ENCODE results near the gene USP14. TPM values are rescaled to one million over a fixed set of nuclear protein-coding genes. Genes with fewer than 3 reads are reported as not detected.

Gene USP14
- total and polyA plus RNA-seq, 2 experiments from 2014 or later: 13.9 to 94.8 TPM

DNA sequence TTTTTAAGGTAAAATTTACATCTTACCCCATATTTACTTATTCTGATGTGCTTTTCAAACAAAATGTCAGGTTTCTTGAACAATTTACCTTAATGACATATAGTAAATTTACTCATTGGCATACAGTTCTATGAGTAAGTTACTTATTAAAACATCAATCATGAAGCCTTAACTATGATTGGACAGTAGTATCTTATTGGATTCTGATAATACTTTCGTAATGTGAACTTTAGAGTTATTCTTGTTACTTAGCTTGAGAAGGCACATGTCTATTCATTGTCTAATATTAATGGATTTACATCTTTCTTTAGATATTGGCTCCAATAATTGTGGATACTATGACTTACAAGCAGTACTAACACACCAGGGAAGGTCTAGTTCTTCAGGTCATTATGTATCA is 51.7 kb downstream of the USP14 start:
- Histone ChIP-seq H3F3A (ENCODE audit: insufficient read depth) (peaks cover 15% of the 10 kb centered on the region), H3K27me3 (replicated peaks; ENCODE audit: insufficient read depth) (no peaks in the 10 kb centered on the region), H3K79me2 (ENCODE audit: insufficient read depth) (peaks cover 35% of the 10 kb centered on the region), H3K9me3 (ENCODE audit: low read depth) (no peaks in the 10 kb centered on the region), H3K9me2 (ENCODE audit: insufficient read depth) (no peaks in the 10 kb centered on the region), H3K4me3 (no peak overlapping the region), H3K36me3 (ENCODE audit: low read depth) (peaks cover 63% of the 10 kb centered on the region), H2AFZ (no peak overlapping the region), H3K4me1 (ENCODE audit: insufficient read depth) (no peaks in the 10 kb centered on the region), H3K4me2 (ENCODE audit: unreplicated experiment) (no peak overlapping the region), H3K9ac (no peak overlapping the region), H3K27ac (no peak overlapping the region), H4K20me1 (ENCODE audit: insufficient read depth) (no peaks in the 10 kb centered on the region)
- no peak for DNase-seq
- TF ChIP-seq EZH2phosphoT487 (IDR thresholded peaks at IDR 0.05; ENCODE audit: insufficient read depth, low read depth): no peak
- TF ChIP-seq EZH2 (IDR thresholded peaks at IDR 0.05; ENCODE audit: insufficient read depth, poor library complexity, severe bottlenecking): no peak
- in situ Hi-C loops (cut with MboI): no loop called here
- 96 to 100% methylated on average over 1 of the region's 1 CpG for WGBS, 2 experiments (ENCODE audit: low coverage in 1 of 2, low lambda C conversion rate in 2 of 2, missing lambda C conversion rate in 2 of 2)

DNA sequence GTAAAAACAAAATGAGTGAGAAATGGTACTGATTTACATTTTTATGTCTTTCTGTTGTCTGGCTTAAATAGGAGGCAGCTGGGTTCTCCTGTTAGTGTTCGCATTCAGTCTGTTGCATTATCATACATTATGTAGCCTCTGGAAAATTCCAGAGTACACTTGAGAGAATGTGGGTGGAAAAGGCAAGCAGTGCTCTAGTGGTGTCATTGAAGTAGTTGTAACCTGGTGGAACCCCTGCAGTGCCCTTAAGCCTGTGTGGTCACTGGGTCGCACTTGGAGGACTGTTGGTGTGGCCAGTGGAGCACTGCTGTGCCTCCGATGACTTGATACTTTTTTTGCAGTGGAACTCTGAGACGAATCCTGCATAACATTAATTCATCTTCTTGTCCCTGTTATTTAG is 52.4 kb downstream of the USP14 start:
- Histone ChIP-seq H3K36me3 (ENCODE audit: low read depth) (peaks cover 65% of the 10 kb centered on the region), H3K4me2 (ENCODE audit: unreplicated experiment) (no peak overlapping the region), H3K9me3 (ENCODE audit: low read depth) (no peaks in the 10 kb centered on the region), H3K4me3 (no peak overlapping the region), H3K9me2 (ENCODE audit: insufficient read depth) (no peaks in the 10 kb centered on the region), H3K4me1 (ENCODE audit: insufficient read depth) (no peaks in the 10 kb centered on the region), H3F3A (ENCODE audit: insufficient read depth) (peaks cover 15% of the 10 kb centered on the region), H3K27ac (no peak overlapping the region), H3K27me3 (replicated peaks; ENCODE audit: insufficient read depth) (no peaks in the 10 kb centered on the region), H2AFZ (no peak overlapping the region), H3K79me2 (ENCODE audit: insufficient read depth) (peaks cover 35% of the 10 kb centered on the region), H3K9ac (no peak overlapping the region), H4K20me1 (ENCODE audit: insufficient read depth) (no peaks in the 10 kb centered on the region)
- WGBS, 2 experiments (ENCODE audit: low coverage in 1 of 2, low lambda C conversion rate in 2 of 2, missing lambda C conversion rate in 2 of 2): 99 to 100% methylated on average over 4 of the region's 4 CpGs
- in situ Hi-C loops (cut with MboI): no loop called here
- DNase-seq: no peak
- no peak for TF ChIP-seq EZH2phosphoT487 (IDR thresholded peaks at IDR 0.05; ENCODE audit: insufficient read depth, low read depth)

DNA sequence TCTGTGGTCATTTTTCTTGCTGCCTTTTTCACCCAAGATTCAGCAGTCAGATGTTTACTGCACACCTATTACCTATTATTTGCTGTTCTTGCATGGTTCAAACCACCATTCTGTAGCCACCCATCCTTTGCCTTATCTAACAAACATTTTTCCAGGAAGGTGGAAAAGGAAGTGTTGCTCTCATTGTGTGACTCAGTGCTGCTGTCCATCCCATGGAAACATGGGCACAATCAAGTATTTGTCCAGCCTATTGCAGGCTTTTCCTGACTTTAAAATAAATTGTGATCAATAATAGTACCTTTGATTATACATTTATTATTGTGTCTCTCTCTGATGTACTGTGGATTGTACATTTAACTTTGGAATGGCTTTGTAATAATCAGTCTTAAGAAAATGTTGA is 53.2 kb downstream of the USP14 start:
- Histone ChIP-seq H2AFZ (no peak overlapping the region), H3K9ac (no peak overlapping the region), H3K36me3 (ENCODE audit: low read depth) (peaks cover 62% of the 10 kb centered on the region), H4K20me1 (ENCODE audit: insufficient read depth) (no peaks in the 10 kb centered on the region), H3K4me2 (ENCODE audit: unreplicated experiment) (no peak overlapping the region), H3K27me3 (replicated peaks; ENCODE audit: insufficient read depth) (no peaks in the 10 kb centered on the region), H3K27ac (no peak overlapping the region), H3K9me3 (ENCODE audit: low read depth) (no peaks in the 10 kb centered on the region), H3K4me3 (no peak overlapping the region), H3K79me2 (ENCODE audit: insufficient read depth) (peaks cover 27% of the 10 kb centered on the region), H3F3A (ENCODE audit: insufficient read depth) (peaks cover 18% of the 10 kb centered on the region), H3K9me2 (ENCODE audit: insufficient read depth) (no peaks in the 10 kb centered on the region), H3K4me1 (ENCODE audit: insufficient read depth) (no peaks in the 10 kb centered on the region)
- in situ Hi-C loops (cut with MboI): no loop called here
- TF ChIP-seq EZH2 (IDR thresholded peaks at IDR 0.05; ENCODE audit: insufficient read depth, poor library complexity, severe bottlenecking): no peak
- TF ChIP-seq EZH2phosphoT487 (IDR thresholded peaks at IDR 0.05; ENCODE audit: insufficient read depth, low read depth): no peak
- no peak for DNase-seq

DNA sequence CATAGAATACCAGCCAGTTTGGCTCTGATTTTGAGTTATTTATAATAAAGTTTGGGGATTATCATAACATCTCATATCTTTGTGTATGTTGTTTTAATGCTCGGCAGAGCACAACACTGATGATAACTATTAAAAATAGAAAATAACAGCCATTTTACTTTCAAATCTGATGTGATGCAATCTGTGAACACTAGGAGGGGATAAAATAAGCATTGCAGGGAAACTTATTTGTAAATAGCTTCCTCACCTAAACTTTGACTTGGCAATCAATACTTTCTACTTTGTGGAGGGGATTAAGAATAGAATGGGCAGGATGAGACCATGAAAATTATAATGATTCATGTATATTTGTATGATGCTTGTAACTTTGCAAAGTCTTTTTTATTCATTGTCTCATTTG is 54.4 kb downstream of the USP14 start:
- H3K4me3 ChIP-seq: no peak overlapping the region
- no peak overlapping the region for H2AFZ ChIP-seq
- no peaks in the 10 kb centered on the region for H3K9me3 ChIP-seq (ENCODE audit: low read depth)
- WGBS, 2 experiments (ENCODE audit: low coverage in 1 of 2, low lambda C conversion rate in 2 of 2, missing lambda C conversion rate in 2 of 2): 73 to 80% methylated on average over 1 of the region's 1 CpG
- H4K20me1 ChIP-seq (ENCODE audit: insufficient read depth): no peaks in the 10 kb centered on the region
- peaks cover 22% of the 10 kb centered on the region for H3F3A ChIP-seq (ENCODE audit: insufficient read depth)
- H3K9ac ChIP-seq: no peak overlapping the region
- TF ChIP-seq EZH2 (IDR thresholded peaks at IDR 0.05; ENCODE audit: insufficient read depth, poor library complexity, severe bottlenecking): no peak
- TF ChIP-seq EZH2phosphoT487 (IDR thresholded peaks at IDR 0.05; ENCODE audit: insufficient read depth, low read depth): no peak
- peaks cover 71% of the 10 kb centered on the region for H3K36me3 ChIP-seq (ENCODE audit: low read depth)
- peak; percentile 19 for DNase-seq
- in situ Hi-C loops (cut with MboI): no loop called here
- H3K27ac ChIP-seq: no peak overlapping the region
- H3K4me2 ChIP-seq (ENCODE audit: unreplicated experiment): no peak overlapping the region
- H3K4me1 ChIP-seq (ENCODE audit: insufficient read depth): no peaks in the 10 kb centered on the region
- no peaks in the 10 kb centered on the region for H3K9me2 ChIP-seq (ENCODE audit: insufficient read depth)
- no peaks in the 10 kb centered on the region for H3K27me3 ChIP-seq (replicated peaks; ENCODE audit: insufficient read depth)
- H3K79me2 ChIP-seq (ENCODE audit: insufficient read depth): peaks cover 15% of the 10 kb centered on the region

DNA sequence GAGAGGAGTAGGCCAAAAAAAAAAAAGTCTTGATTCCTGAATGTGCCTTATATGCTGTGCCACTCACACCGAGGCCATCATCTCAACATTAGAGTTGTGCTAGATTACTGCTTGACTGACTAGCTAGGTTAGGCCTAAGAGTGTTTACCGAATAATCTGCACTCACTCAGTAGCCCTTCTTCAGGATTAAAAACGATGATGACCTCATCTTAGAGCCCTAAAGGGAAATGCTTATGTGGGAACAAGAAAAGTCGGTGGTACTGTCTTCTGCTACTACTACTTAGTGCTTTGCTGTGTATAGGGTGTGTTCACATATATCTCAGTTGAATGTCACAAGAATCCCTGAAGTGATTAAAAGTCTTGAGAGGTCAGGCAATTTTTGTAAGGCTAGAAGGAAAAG is 55.1 kb downstream of the USP14 start:
- Histone ChIP-seq H3F3A (ENCODE audit: insufficient read depth) (peaks cover 22% of the 10 kb centered on the region), H3K4me3 (no peak overlapping the region), H3K4me2 (ENCODE audit: unreplicated experiment) (no peak overlapping the region), H3K9me3 (ENCODE audit: low read depth) (no peaks in the 10 kb centered on the region), H3K9ac (no peak overlapping the region), H3K9me2 (ENCODE audit: insufficient read depth) (no peaks in the 10 kb centered on the region), H3K27ac (no peak overlapping the region), H3K36me3 (ENCODE audit: low read depth) (peaks cover 73% of the 10 kb centered on the region), H2AFZ (no peak overlapping the region), H3K79me2 (ENCODE audit: insufficient read depth) (peaks cover 10% of the 10 kb centered on the region; the same call in 1 of the 2 replicates), H3K27me3 (replicated peaks; ENCODE audit: insufficient read depth) (no peaks in the 10 kb centered on the region), H3K4me1 (ENCODE audit: insufficient read depth) (no peaks in the 10 kb centered on the region), H4K20me1 (ENCODE audit: insufficient read depth) (no peaks in the 10 kb centered on the region)
- WGBS, 2 experiments (ENCODE audit: low coverage in 1 of 2, low lambda C conversion rate in 2 of 2, missing lambda C conversion rate in 2 of 2): 83 to 91% methylated on average over 4 of the region's 4 CpGs
- in situ Hi-C loops (cut with MboI): no loop called here
- TF ChIP-seq EZH2 (IDR thresholded peaks at IDR 0.05; ENCODE audit: insufficient read depth, poor library complexity, severe bottlenecking): no peak
- TF ChIP-seq EZH2phosphoT487 (IDR thresholded peaks at IDR 0.05; ENCODE audit: insufficient read depth, low read depth): no peak
- no peak for DNase-seq

Data from GM23248 (cell line).